IMR-90 (cell line): ENCODE results near the gene AMOTL1. TPM values are rescaled to one million over a fixed set of nuclear protein-coding genes. Genes with fewer than 3 reads are reported as not detected.

Experiments
- ATAC-seq: fragments of 200-7000 bp; cut with Tn5 transposase; 2 replicates; pipeline ENCODE4 v1.9.1; 2020; ENCODE audit warnings: low read depth, mild to moderate bottlenecking, moderate library complexity
- BruUV-seq: library from RNA; stranded (reverse); fragments of 400-500 nt; replicated peaks from 2 replicates; lab custom pipeline; 2021; lab: Mats Ljungman, UMichigan
- CTCF ChIA-PET: fragments of 300-600 bp; formaldehyde crosslinking; extraction: SDS; loops from one replicate; lab custom pipeline; 2021; ENCODE audit warnings: antibody characterized with exemption; lab: Yijun Ruan, JAX
- POLR2A ChIA-PET: fragments of 300-600 bp; sonication (Branson Sonifier 250); formaldehyde crosslinking; loops from one replicate; lab custom pipeline; 2022; ENCODE audit warnings: antibody characterized with exemption; ENCODE audit not compliant: unreplicated experiment; lab: Charles Lee
- DNase-seq: peaks from one replicate; pipeline ENCODE4 v3.0.0; 2013
- H2AFZ ChIP-seq: replicated peaks from 2 replicates; pipeline ENCODE3; 2013; ENCODE audit warnings: low read length, mild to moderate bottlenecking; ENCODE audit not compliant: poor library complexity
- H2AK5ac ChIP-seq: 2 replicates; pipeline ENCODE4 v1.6.1; 2013; ENCODE audit warnings: low read depth, low read length, inconsistent platforms
- H2AK9ac ChIP-seq: replicated peaks from 2 replicates; pipeline ENCODE3; 2013; ENCODE audit warnings: mild to moderate bottlenecking, low read depth, low read length, moderate library complexity; ENCODE audit not compliant: poor library complexity
- H2BK120ac ChIP-seq: 2 replicates; pipeline ENCODE4 v1.6.1; 2013; ENCODE audit warnings: low read depth, low read length, inconsistent platforms
- H2BK15ac ChIP-seq: 3 replicates; pipeline ENCODE4 v1.6.1; 2013; ENCODE audit warnings: low read depth, low read length, inconsistent platforms
- H2BK20ac ChIP-seq: 2 replicates; pipeline ENCODE4 v1.6.1; 2013; ENCODE audit warnings: low read depth, mild to moderate bottlenecking, inconsistent platforms, low read length, moderate library complexity
- H2BK5ac ChIP-seq: 2 replicates; pipeline ENCODE4 v1.6.1; 2013; ENCODE audit warnings: mild to moderate bottlenecking, low read depth, low read length, inconsistent platforms; ENCODE audit not compliant: poor library complexity, severe bottlenecking
- H3K14ac ChIP-seq: replicated peaks from 2 replicates; pipeline ENCODE4 v1.6.1; 2013; ENCODE audit warnings: low read depth, low read length, inconsistent platforms
- H3K18ac ChIP-seq: 2 replicates; pipeline ENCODE4 v1.6.1; 2013; ENCODE audit warnings: low read depth, low read length, control low read depth
- H3K23ac ChIP-seq: 2 replicates; pipeline ENCODE4 v1.6.1; 2013; ENCODE audit warnings: low read depth, low read length, inconsistent platforms
- H3K27ac ChIP-seq: 2 replicates; pipeline ENCODE4 v1.5.1; 2013; ENCODE audit warnings: mild to moderate bottlenecking, control low read depth, low read length; ENCODE audit not compliant: insufficient read depth
- H3K27me3 ChIP-seq: 2 replicates; pipeline ENCODE4 v1.6.1; 2013; ENCODE audit warnings: low read length; ENCODE audit not compliant: control insufficient read depth, insufficient read depth
- H3K36me3 ChIP-seq: 2 replicates; pipeline ENCODE4 v1.6.1; 2013; ENCODE audit warnings: low read length, mixed read lengths; ENCODE audit not compliant: control insufficient read depth, insufficient read depth
- H3K4ac ChIP-seq: 2 replicates; pipeline ENCODE4 v1.6.1; 2013; ENCODE audit warnings: low read depth, low read length, inconsistent platforms
- H3K4me1 ChIP-seq: 2 replicates; pipeline ENCODE4 v1.6.1; 2013; ENCODE audit warnings: low read length, mixed read lengths; ENCODE audit not compliant: control insufficient read depth, insufficient read depth
- H3K4me2 ChIP-seq: 2 replicates; pipeline ENCODE4 v1.6.1; 2013; ENCODE audit warnings: low read depth, mild to moderate bottlenecking, control low read depth, low read length, moderate library complexity
- H3K4me3 ChIP-seq: 2 replicates; pipeline ENCODE4 v1.5.1; 2013; ENCODE audit warnings: low read depth, mild to moderate bottlenecking, control low read depth, low read length, moderate library complexity; ENCODE audit not compliant: insufficient read depth
- H3K56ac ChIP-seq: 2 replicates; pipeline ENCODE4 v1.6.1; 2013; ENCODE audit warnings: low read length, inconsistent platforms; ENCODE audit not compliant: insufficient read depth; ENCODE audit errors: extremely low read depth
- H3K79me1 ChIP-seq, 2 experiments: 2 replicates each; pipeline ENCODE4 v1.6.1; 2013; ENCODE audit warnings: low read length in 2 of 2, inconsistent platforms in 1 of 2, low read depth in 1 of 2
- H3K9ac ChIP-seq: 2 replicates; pipeline ENCODE4 v1.6.1; 2013; ENCODE audit warnings: low read depth, low read length, control low read depth
- H3K9me1 ChIP-seq: 2 replicates; pipeline ENCODE4 v1.6.1; 2013; ENCODE audit warnings: low read length, inconsistent platforms; ENCODE audit not compliant: insufficient read depth
- H3K9me3 ChIP-seq: 2 replicates; pipeline ENCODE4 v1.6.1; 2013; ENCODE audit warnings: low read length; ENCODE audit not compliant: control insufficient read depth, insufficient read depth
- H4K20me1 ChIP-seq: 2 replicates; pipeline ENCODE4 v1.6.1; 2013; ENCODE audit warnings: low read length, inconsistent platforms; ENCODE audit not compliant: insufficient read depth
- H4K5ac ChIP-seq: 2 replicates; pipeline ENCODE4 v1.6.1; 2013; ENCODE audit warnings: mild to moderate bottlenecking, low read depth, low read length, control low read depth
- H4K8ac ChIP-seq, 2 experiments: 2 replicates each; pipeline ENCODE4 v1.6.1; 2013; ENCODE audit warnings: low read depth in 2 of 2, low read length in 2 of 2, control low read depth in 1 of 2, inconsistent platforms in 1 of 2
- H4K91ac ChIP-seq: 2 replicates; pipeline ENCODE4 v1.6.1; 2013; ENCODE audit warnings: low read depth, low read length, inconsistent platforms; ENCODE audit not compliant: insufficient read depth
- BHLHE40 ChIP-seq: fragments of 150-350 bp; IDR thresholded peaks from 2 replicates; pipeline ENCODE4 v1.6.1; 2016; ENCODE audit warnings: mild to moderate bottlenecking, low read depth, low read length
- CEBPB ChIP-seq: IDR thresholded peaks from 2 replicates; pipeline ENCODE4 v1.6.1; 2012; ENCODE audit warnings: low read depth, low read length, improper control_type of control experiment
- CHD1 ChIP-seq: IDR thresholded peaks from 2 replicates; pipeline ENCODE4 v1.6.1; 2012; ENCODE audit warnings: low read depth, low read length, improper control_type of control experiment
- CTCF ChIP-seq: conservative IDR thresholded peaks from 2 replicates; pipeline ENCODE4 v1.5.1; 2012; ENCODE audit warnings: mild to moderate bottlenecking, low read depth, low read length, improper control_type of control experiment
- FOS ChIP-seq: fragments of 150-350 bp; IDR thresholded peaks from 2 replicates; pipeline ENCODE4 v1.6.1; 2016; ENCODE audit warnings: low read depth, low read length
- MAFK ChIP-seq: IDR thresholded peaks from 2 replicates; pipeline ENCODE4 v1.6.1; 2012; ENCODE audit warnings: low read depth, low read length, improper control_type of control experiment
- MAZ ChIP-seq: IDR thresholded peaks from 2 replicates; pipeline ENCODE4 v1.6.1; 2012; ENCODE audit warnings: low read depth, mild to moderate bottlenecking, low read length, improper control_type of control experiment, moderate library complexity, borderline replicate concordance
- MXI1 ChIP-seq: IDR thresholded peaks from 2 replicates; pipeline ENCODE4 v1.6.1; 2012; ENCODE audit warnings: low read depth, mild to moderate bottlenecking, low read length, moderate library complexity, borderline replicate concordance
- NFE2L2 ChIP-seq: fragments of 150-350 bp; IDR thresholded peaks from 2 replicates; pipeline ENCODE4 v1.6.1; 2016; ENCODE audit warnings: low read depth, mild to moderate bottlenecking, low read length
- POLR2A ChIP-seq: IDR thresholded peaks from 2 replicates; pipeline ENCODE4 v1.6.1; 2012; ENCODE audit warnings: mild to moderate bottlenecking, low read depth, low read length
- RAD21 ChIP-seq: IDR thresholded peaks from 2 replicates; pipeline ENCODE4 v1.6.1; 2012; ENCODE audit warnings: low read length, improper control_type of control experiment
- RCOR1 ChIP-seq: IDR thresholded peaks from 2 replicates; pipeline ENCODE4 v1.6.1; 2012; ENCODE audit warnings: mild to moderate bottlenecking, low read length, improper control_type of control experiment; ENCODE audit not compliant: insufficient replicate concordance
- RFX5 ChIP-seq: IDR thresholded peaks from 2 replicates; pipeline ENCODE4 v1.8.0; 2012; ENCODE audit warnings: low read depth, mild to moderate bottlenecking, low read length, moderate library complexity
- SMC3 ChIP-seq: fragments of 150-350 bp; IDR thresholded peaks from 2 replicates; pipeline ENCODE4 v1.6.1; 2016; ENCODE audit warnings: low read depth, mild to moderate bottlenecking, antibody characterized with exemption, low read length, moderate library complexity
- WGBS, 2 experiments: methylation state at CpG; one replicate each; pipeline versions ENCODE4 v1.1.5 to v1.1.7; 2013; ENCODE audit warnings: missing lambda C conversion rate in 2 of 2; ENCODE audit not compliant: insufficient read length in 1 of 2; ENCODE audit errors: extremely low coverage in 2 of 2; 5-methylcytosine and 5-hydroxymethylcytosine counted together
- dilution Hi-C: fragments of 300-500 bp; cut with HindIII; formaldehyde crosslinking; loops from one replicate; pipeline ENCODE4 v1.14.3; 2018; ENCODE audit warnings: low sequenced_read_pairs; ENCODE audit not compliant: unreplicated experiment
- in situ Hi-C: fragments of 300-500 bp; cut with MboI; formaldehyde crosslinking; loops from 3 replicates; pipeline ENCODE4 v1.14.3; 2019; ENCODE audit warnings: low sequenced_read_pairs, inconsistent platforms, mixed read lengths
- intact Hi-C: fragments of 100-400 bp; cut with micrococcal nuclease; formaldehyde crosslinking; loops from 2 replicates; pipeline ENCODE4 v1.10.0; 2022
- polyA plus RNA-seq, 3 experiments: library from polyadenylated mRNA; depleted of rRNA; stranded (reverse); fragments of >200 nt; gene quantifications; 2 replicates each; pipeline ENCODE4 v1.2.3, GENCODE V29; 2012; ENCODE audit warnings: low replicate concordance in 1 of 3
- total RNA-seq: library from RNA; depleted of rRNA; stranded (reverse); fragments of >200 nt; gene quantifications from 2 replicates; pipeline ENCODE4 v1.2.3, GENCODE V29; 2012
- TF ChIP-seq, protein P1 (sequence below): fragments of 150-350 bp; IDR thresholded peaks from 2 replicates; pipeline ENCODE4 v1.6.1; 2016; ENCODE audit warnings: low read depth, mild to moderate bottlenecking, low read length, moderate library complexity, borderline replicate concordance
- TF ChIP-seq, protein P2 (sequence below): fragments of 150-350 bp; IDR thresholded peaks from 2 replicates; pipeline ENCODE4 v1.6.1; 2017; ENCODE audit warnings: mild to moderate bottlenecking, antibody characterized with exemption, low read length, low read depth

AMOTL1 gene
- total and polyA plus RNA-seq, 2 of the 4 experiments (the other 2 are of a cell fraction): 18.6 to 49.5 TPM

- peak overlapping the region; percentile 83 for H3K14ac ChIP-seq
- CTCF ChIA-PET: no interaction called here
- H3K36me3 ChIP-seq: no peaks in the 10 kb centered on the region
- H3K9me1 ChIP-seq: peaks cover 15% of the 10 kb centered on the region
- ATAC-seq (no peak), DNase-seq (no peak)
- peak overlapping the region; percentile 49 for H4K91ac ChIP-seq
- POLR2A ChIA-PET: no interaction called here
- H3K4me1 ChIP-seq: peaks cover 15% of the 10 kb centered on the region
- WGBS, 2 experiments: 20% methylated on average over 1 of the region's 8 CpGs; no CpG with 5 or more reads in 1 of the 2 experiments
- peak overlapping the region; percentile 98 for H3K4me3 ChIP-seq
- no TSS peak for BruUV-seq
- peak overlapping the region; percentile 33 to 65; a peak in 3 of 4 replicates for H4K8ac ChIP-seq
- H3K9ac ChIP-seq: peak overlapping the region; percentile 99
- no peaks in the 10 kb centered on the region for H3K9me3 ChIP-seq
- peak overlapping the region; percentile 97 for H2AFZ ChIP-seq
- H2AK9ac ChIP-seq: peak overlapping the region; percentile 88
- H3K79me1 ChIP-seq: peaks cover 14 to 50% of the 10 kb centered on the region in 2 experiments
- peak overlapping the region; percentile 58 for H2BK5ac ChIP-seq
- intact Hi-C loops: loop anchor here (1.0 to 5.0 kb wide), 3 partner anchors 77 to 197 kb away; no protein-coding TSS in a partner anchor
- in situ Hi-C loops: loop anchor here (25.0 kb wide), 1 partner anchor 633 kb away; the partner anchor contains the start of gene PANX1
- peak overlapping the region; percentile 56 for H2BK120ac ChIP-seq
- TF ChIP-seq, protein P1, sequence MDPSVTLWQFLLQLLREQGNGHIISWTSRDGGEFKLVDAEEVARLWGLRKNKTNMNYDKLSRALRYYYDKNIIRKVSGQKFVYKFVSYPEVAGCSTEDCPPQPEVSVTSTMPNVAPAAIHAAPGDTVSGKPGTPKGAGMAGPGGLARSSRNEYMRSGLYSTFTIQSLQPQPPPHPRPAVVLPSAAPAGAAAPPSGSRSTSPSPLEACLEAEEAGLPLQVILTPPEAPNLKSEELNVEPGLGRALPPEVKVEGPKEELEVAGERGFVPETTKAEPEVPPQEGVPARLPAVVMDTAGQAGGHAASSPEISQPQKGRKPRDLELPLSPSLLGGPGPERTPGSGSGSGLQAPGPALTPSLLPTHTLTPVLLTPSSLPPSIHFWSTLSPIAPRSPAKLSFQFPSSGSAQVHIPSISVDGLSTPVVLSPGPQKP: no peak
- no peak for TF ChIP-seq SMC3
- TF ChIP-seq BHLHE40: no peak
- TF ChIP-seq FOS: no peak
- TF ChIP-seq NFE2L2: no peak
- no peak for TF ChIP-seq CHD1
- no peak for TF ChIP-seq CEBPB
- TF ChIP-seq RFX5: no peak
- TF ChIP-seq MAZ: no peak
- no peak for TF ChIP-seq RAD21
- no peak for TF ChIP-seq MAFK
- no peak for TF ChIP-seq MXI1
- TF ChIP-seq, protein P2, sequence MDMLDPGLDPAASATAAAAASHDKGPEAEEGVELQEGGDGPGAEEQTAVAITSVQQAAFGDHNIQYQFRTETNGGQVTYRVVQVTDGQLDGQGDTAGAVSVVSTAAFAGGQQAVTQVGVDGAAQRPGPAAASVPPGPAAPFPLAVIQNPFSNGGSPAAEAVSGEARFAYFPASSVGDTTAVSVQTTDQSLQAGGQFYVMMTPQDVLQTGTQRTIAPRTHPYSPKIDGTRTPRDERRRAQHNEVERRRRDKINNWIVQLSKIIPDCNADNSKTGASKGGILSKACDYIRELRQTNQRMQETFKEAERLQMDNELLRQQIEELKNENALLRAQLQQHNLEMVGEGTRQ: no peak
- TF ChIP-seq RCOR1: no peak
- no peak for TF ChIP-seq CTCF
- TF ChIP-seq POLR2A: no peak
- peak overlapping the region; percentile 62 for H4K5ac ChIP-seq
- peaks cover 42% of the 10 kb centered on the region; the same call in 1 of the 2 replicates for H4K20me1 ChIP-seq
- peak overlapping the region; percentile 57 for H2BK20ac ChIP-seq
- H3K23ac ChIP-seq: peak overlapping the region; percentile 95
- H3K18ac ChIP-seq: peak overlapping the region; percentile 82
- H3K4ac ChIP-seq: peak overlapping the region; percentile 87
- H3K27me3 ChIP-seq: no peaks in the 10 kb centered on the region
- peak overlapping the region; percentile 26; the same call in 1 of the 3 replicates for H2BK15ac ChIP-seq
- H3K4me2 ChIP-seq: peak overlapping the region; percentile 86
- peak overlapping the region; percentile 77 for H3K56ac ChIP-seq
- H2AK5ac ChIP-seq: peak overlapping the region; percentile 68
- H3K27ac ChIP-seq: peak overlapping the region; percentile 97
- dilution Hi-C loops: no loop called here
Observed at GRCh38 chr11:94769880-94770279, 1.7 kb downstream of the AMOTL1 start.
